Fibroblast of mammary gland (primary cell): ENCODE measurements around the gene FARS2.
A peak's percentile ranks its signal among the peaks of the same experiment; 100 is the strongest.

Experiments
- DNase-seq: peaks from one replicate; pipeline ENCODE4 v3.0.0-alpha.2; 2010; ENCODE audit warnings: low read depth
- H3K4me3 ChIP-seq: 2 replicates; pipeline ENCODE4 v1.5.1; 2011; ENCODE audit warnings: low read depth, mild to moderate bottlenecking, low read length, moderate library complexity; ENCODE audit not compliant: control insufficient read depth
- TF ChIP-seq, protein P1 (sequence below): conservative IDR thresholded peaks from 2 replicates; pipeline ENCODE4 v1.5.1; 2011; ENCODE audit warnings: low read depth, low read length, inconsistent platforms; ENCODE audit not compliant: control insufficient read depth, insufficient read depth

The FARS2 gene

DNA sequence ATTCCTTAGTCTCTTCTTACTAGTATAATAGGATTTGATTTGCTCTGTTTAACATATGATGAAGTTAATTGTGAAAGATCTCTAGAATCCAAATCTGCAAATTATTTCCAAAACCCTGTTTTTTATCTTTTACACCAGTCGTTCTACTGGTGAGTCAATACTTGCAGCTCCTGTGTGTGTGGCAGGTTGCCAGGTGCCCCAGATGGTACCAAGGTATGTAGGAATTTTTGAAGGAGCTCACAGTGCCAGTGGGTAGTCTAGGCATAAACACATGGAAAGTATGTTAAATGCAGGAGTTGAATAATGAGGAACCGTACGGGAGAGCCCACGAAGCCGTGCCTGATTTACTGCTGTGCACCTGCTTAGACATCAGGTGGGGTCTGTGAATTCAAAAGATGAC, 192.2 kb downstream of the FARS2 start:
- TF ChIP-seq, protein P1, sequence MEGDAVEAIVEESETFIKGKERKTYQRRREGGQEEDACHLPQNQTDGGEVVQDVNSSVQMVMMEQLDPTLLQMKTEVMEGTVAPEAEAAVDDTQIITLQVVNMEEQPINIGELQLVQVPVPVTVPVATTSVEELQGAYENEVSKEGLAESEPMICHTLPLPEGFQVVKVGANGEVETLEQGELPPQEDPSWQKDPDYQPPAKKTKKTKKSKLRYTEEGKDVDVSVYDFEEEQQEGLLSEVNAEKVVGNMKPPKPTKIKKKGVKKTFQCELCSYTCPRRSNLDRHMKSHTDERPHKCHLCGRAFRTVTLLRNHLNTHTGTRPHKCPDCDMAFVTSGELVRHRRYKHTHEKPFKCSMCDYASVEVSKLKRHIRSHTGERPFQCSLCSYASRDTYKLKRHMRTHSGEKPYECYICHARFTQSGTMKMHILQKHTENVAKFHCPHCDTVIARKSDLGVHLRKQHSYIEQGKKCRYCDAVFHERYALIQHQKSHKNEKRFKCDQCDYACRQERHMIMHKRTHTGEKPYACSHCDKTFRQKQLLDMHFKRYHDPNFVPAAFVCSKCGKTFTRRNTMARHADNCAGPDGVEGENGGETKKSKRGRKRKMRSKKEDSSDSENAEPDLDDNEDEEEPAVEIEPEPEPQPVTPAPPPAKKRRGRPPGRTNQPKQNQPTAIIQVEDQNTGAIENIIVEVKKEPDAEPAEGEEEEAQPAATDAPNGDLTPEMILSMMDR, result no peak
- no peak overlapping the region for H3K4me3 ChIP-seq
- no peak for DNase-seq

DNA sequence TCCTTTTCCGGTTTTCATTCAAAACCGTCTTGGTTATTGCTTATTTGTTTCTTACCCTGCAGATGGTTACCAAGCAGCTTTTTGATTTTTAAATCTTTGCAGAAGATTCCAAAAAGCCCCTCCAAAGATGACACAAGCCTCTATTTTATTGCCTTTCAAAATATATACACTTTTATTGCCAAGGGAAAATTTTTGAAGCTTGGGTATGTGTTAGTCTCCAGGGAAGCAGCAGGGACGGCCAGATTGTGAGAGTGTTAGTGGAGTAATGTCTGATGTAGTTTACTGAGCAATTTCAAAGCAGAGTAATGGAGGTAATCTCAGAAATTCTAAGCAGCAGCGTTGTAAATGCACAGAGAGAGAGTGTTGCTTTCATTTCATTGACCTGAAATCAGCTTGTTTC, 193.8 kb downstream of the FARS2 start:
- TF ChIP-seq, protein P1, result no peak
- DNase-seq, result no peak

DNA sequence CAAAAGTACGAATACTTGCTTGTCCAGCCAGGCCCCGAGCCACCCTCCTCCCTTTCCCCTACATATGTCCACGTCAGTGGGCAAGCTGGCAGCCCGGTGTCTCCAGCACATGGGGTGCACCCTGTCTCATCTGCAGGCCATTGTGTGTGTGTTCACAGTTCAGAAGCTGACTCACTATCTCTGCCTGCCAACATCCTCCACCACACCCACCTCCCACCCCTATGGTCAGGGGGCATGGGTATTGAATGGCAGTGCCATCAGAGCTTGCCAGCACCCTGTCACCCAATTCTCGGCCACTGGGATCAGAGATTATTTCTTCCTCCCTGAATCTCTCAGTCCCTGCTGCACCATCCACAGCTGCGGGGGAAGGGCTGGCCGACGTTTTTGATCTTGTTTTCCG, 195.7 kb downstream of the FARS2 start:
- peak; percentile 64 for DNase-seq
- no peak overlapping the region for H3K4me3 ChIP-seq
- TF ChIP-seq, protein P1, result no peak

More for the DNA sequence above, 193.8 kb downstream of the FARS2 start:
- H3K4me3 ChIP-seq, result no peak overlapping the region

DNA sequence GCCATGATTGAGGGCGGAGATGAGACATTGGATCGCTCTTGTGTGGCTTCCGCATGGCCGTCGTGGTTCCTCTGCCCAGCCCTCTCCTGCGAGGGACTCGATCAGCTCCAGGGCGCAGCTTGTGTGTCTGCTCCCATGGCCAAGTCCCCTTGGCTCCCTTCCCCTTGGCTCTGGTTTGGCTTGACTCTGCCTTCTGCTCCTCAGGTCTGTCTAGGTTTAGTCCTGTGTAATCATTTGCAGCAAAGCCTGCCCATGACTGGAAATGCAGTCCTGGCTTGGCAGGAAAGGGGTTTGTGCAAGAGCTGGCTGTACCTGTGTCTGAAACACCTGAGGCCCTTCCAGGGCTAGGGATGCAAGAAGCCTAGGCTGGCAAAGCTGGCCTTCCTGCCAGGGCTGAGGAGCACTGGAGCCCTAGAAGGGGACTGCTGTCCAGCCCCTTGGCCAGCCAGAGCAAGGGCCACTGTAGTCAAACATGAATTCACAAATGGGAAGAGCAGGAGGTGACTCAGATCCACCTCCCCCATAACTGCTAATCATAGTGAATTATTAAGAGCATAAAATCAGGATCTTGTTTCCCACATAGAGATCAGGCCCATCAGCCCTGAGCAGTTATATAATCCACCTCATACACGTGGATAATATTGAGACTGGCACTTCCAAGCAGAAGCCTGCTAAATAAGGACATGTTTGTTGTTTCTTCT, 196.8 kb downstream of the FARS2 start:
- TF ChIP-seq, protein P1, result no peak
- H3K4me3 ChIP-seq, result no peak overlapping the region
- no peak for DNase-seq

DNA sequence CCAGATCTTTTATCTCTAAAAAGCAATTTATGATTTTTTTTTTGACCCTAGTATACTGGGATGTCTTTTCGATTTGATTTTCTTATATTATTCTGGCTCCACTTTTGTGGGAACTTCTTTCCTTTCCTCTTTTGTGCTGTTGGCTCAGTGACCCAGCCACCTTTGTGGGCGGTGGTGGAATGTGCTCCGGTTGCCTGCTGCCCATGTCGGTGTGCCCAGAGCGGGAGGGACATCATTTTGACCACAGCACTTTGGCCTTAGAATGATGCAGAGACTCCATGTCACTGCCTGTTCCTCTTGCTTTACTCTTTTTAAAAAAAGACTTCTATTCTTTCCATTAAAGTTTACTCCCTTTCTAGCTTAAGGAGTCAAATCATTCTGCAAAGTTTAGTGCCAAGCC, 198.0 kb downstream of the FARS2 start:
- DNase-seq, result no peak
- TF ChIP-seq, protein P1, result no peak
- H3K4me3 ChIP-seq, result no peak overlapping the region

DNA sequence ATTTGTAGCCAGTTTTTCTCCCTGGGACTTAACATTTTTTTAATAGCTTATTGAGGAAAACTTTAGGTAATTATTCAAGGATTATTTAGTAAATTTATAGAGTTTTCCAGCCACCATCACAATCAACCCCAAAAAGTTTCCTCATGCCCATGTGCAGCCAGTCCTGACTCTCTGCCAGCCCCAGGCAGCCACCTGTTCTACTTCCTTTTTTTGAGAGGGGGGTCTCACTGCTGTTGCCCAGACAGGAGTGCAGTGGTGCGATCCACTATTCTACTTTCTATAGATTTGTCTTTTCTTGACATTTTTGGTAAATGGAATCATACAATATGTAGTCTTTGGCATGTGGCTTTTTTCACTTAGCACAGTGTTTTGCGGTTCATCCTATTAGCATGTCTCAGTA, 200.1 kb downstream of the FARS2 start:
- TF ChIP-seq, protein P1, result no peak
- DNase-seq, result no peak

DNA sequence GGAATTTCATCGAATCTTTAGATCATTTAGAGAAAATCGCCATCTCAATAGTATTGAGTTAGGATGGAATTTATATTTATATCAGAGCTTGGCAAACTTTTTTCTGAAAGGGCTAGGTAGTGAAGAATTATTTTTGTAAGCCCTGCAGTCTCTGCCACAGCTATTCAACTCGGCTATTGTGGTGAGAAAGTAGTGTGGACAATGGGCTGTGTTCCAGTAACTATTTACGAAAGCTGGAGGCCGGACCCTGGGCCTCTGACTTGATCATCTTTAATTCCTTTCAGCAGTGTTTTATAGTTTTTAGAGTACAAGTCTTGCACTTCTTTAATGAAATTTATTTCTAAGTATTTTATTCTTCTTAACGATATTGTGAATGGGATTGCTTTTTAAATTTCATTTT, 201.5 kb downstream of the FARS2 start:
- DNase-seq, result no peak
- no peak overlapping the region for H3K4me3 ChIP-seq
- TF ChIP-seq, protein P1, result no peak

More for the DNA sequence above, 200.1 kb downstream of the FARS2 start:
- no peak overlapping the region for H3K4me3 ChIP-seq
